NCI-H2081 (cell line): ENCODE data around the gene GPR183.

Experiments
- DNase-seq, 2 experiments: peaks; one replicate each; lab custom pipeline; 2025; lab: John Stamatoyannopoulos, UW

Gene GPR183

DNA sequence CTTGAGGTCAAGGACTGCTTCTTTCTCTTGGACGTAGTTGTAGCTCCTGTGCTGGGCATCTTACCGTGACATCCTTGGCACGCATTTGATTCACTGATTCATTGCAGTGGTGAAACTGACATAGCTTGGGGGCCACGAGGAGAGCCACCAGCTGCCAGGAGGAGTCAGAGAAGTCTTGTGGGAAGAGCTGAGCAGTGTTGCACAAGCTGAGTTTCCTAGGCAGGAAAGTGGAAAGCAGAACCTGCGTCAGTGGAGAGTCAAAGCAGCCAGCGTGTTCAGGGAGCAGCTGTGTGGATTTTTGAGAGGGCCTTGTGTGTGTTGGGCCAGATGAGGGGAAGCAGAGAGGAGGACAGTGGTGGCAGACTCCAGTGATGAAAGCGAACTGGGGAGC lies 5.3 kb upstream of the GPR183 start:
- no peak for DNase-seq

DNA sequence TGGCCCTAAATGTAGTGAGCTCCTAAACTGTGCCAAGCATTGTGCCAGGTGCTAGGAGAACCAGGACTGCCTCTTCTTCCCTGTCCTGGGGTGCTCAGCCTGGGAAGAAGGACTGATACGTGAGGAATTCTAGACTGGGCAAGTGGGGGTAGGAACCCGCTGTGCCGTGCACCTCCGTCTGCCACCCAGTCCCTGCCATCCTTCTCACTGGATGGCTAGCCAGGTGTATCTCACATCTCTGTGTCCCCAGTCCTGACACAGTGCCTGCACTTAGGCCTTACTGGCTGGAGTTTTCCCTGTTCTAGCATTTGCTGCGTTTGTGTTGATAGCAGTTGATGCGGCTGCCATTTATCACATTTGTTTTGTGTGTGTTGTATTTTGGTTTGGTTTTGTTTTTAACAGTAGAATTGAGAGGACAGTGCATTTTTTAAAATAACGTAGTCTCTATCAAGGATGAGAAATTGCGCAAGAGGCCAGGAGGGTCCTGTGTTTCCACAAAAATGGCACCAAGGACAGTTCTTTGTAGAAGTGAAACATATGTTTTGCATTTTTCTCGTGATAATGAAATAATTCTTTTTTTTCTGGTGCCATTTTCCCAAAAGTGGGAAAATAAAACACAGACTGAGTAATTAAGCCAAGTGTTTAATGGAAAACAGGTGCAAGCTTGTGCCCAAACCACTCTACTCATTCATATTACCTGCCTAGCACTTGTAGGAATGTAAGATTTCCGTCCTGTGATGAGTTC lies 4.7 kb upstream of the GPR183 start:
- DNase-seq: no peak

DNA sequence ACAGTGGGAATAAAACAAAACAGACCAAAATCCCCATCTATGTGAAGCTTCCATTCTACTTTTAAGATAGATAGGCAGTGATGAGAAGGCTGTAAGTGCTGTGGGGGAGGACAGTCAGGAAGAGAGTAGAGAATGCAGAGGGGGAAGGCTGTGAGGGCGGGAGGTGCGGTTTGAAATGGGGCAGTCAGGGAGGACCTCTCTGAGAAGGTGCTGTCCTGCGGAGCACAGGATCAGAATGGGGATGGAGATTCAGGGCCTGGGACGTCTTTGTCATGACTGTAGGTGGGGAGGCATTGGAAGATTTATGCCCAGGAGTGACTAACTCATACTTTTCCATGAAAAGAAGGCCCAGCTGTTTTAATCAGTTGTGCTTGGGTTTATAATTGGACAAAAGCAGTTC lies 3.9 kb upstream of the GPR183 start:
- no peak for DNase-seq

DNA sequence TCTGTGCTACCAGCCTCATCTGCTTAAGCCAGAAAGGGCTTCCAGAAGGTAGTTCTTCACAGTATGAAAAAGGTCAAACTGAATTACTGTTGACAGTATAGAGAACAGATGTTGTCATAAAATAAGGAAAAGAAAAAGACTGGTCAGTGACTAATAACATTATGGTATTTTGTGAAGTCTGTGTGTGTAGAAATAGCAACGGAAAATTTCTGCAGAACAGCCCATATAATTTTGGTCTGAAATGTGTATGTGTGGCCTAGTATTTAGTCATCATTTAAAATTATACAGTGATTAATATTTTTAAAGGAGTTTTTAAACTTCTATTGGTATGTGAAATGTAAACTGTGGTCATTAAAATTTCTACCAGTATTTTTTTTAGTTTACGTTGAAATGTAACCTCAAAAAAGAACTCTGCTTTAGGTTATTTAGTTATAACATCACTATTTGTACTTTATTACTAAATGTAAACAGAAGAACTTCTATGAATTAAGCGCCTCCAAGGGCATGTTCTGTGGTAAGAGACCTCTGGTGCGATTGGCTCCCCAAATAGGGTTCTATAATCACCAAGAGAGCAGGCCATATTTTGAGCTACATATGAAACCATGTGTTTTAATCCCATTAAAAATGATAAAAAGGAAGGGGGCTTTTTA lies 3.3 kb upstream of the GPR183 start:
- no peak for DNase-seq

DNA sequence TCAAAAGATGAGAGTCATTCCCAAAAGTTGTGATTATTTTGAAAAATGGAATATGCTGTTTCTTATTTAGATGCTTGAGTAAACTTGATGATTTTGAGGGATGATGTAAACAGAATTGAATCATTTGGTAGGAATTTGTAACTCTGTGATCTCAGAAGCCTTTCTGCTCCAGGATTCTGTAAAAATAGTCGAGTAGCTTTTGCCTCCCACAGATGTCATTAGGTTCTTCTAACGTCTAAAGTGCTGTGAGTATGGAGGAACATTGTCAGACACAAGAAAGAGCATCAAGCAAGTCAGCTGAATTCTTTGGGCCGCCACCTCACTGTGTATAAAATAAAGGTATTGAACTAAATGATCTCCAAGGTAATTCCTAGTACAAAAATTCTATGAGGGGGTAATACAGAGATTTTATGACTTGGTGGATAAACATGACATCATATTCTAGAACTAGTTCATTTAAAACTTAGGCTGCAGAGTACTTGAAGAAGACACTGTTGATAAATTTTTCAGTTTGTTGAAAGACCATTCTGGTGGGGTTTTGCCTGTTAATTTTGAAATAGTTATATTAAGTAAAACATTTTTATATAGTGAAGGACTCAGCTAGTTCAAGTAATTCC lies 1.4 kb upstream of the GPR183 start:
- DNase-seq: no peak

DNA sequence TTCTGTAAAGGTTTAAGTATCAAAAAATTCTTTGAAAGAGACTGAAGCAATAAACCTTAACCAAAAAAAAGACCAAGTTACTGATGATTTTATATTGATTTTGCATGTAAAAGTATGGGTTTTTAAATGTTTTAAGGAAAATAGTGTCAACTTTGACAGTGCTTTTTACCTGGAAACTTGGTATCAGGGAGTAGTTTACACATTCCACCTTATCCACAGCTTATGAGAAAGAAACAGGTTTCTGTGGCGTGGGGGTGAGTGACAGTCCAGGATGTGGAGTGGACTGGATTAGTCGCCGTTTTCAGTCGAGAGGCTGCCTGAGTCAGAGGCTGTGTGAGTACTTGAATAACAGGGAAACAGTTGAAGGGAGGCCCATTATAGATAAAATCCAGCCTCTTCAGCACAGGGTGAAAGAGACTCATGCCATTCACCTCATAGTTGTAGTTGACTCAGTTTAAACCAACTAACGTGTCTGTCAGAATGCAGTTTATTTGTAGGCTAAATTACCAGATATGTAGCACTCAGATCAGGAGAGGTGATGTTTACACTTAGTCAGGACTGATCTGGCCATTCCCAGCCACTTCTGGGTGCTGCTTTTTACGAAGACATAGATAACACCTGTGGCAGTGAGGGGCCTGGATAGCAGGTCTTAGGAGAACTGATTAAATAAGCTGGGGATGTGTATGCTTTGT lies 595 bp upstream of the GPR183 start:
- no peak for DNase-seq

DNA sequence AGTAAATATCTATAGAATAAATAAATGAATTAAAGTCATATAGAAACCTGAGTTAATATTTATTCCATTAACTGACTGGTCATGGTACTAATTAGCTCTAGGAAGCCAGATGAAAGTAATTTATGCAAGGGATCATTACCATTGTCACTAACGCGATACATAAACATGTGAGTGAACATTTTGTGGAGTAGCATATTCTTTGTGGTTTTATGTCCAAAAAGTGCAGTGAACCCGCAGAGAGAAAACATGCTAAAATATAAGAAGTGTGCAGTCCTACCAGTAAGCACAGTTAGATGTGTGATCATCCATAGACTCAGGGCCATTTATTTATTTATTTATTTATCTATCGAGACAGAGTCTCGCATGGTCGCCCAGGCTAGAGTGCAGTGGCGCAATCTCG lies 1.6 kb downstream of the GPR183 start:
- DNase-seq: no peak

DNA sequence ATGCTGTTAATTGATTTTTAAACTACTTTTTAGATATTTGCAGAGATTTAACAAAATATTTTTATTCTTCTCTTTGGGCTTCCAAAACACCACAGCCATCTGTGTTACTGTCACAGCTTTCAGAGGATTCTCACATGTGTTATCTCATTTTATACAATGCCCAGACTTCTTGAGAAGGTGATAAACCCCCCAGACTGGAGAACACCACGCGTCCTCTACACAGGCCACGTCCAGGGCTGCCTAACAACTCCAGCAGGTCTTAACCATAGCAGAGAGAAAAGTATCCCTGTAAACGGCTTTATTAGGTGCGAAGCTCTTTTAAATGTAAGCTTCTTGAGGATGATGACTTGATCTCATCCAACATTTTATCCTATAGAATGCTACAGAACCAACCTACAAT lies 2.0 kb downstream of the GPR183 start:
- no peak for DNase-seq

DNA sequence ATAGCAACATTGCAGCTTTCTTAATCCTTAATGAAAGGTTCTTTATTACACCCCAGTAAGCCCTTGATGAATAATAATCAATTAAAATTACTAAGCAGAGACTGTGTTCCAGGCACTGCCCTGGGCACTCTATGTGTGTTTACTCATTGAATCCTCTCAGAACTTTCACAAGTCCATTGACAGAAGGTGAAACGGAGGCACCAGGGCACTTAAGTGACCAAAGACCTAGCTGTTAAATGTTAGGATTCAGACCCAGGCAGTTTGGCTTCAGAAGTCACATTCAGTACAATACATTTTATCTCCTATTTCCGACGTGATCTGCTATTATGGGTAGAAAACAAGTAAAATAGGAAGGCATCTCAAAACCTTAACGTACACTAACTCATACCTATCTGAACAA lies 2.7 kb downstream of the GPR183 start:
- DNase-seq: no peak

DNA sequence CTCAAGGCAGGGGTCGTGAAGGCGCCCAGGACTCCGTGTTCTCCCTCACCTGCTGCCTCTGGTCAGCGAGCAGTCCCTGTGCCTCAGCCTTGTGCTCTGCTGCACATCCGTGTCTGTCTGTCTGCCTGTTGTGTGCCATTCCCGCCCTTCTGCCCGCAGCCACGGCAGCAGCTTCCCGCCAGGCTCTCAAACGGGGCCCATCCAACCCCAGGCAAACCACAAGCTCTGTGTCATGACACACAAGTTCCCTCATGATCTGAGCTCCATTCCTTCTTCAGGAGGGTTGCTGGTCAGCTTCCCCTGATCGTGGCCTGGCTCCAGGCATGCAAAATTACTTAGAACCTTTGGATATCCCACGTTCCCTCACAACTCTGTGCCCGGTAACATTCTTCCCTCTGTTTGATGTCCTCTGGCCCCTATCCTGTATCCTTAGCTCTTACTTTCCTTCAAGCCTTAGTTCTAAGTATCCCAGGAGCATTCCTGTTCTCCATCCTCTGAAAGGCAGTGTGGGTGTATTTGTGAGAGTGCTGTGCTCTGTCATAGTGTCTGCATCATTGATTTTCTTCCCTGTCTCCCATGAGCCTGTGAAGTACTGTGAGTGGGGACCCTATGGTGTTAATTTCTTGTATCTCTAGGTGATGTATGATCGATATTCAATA lies 3.2 kb downstream of the GPR183 start:
- DNase-seq: no peak

DNA sequence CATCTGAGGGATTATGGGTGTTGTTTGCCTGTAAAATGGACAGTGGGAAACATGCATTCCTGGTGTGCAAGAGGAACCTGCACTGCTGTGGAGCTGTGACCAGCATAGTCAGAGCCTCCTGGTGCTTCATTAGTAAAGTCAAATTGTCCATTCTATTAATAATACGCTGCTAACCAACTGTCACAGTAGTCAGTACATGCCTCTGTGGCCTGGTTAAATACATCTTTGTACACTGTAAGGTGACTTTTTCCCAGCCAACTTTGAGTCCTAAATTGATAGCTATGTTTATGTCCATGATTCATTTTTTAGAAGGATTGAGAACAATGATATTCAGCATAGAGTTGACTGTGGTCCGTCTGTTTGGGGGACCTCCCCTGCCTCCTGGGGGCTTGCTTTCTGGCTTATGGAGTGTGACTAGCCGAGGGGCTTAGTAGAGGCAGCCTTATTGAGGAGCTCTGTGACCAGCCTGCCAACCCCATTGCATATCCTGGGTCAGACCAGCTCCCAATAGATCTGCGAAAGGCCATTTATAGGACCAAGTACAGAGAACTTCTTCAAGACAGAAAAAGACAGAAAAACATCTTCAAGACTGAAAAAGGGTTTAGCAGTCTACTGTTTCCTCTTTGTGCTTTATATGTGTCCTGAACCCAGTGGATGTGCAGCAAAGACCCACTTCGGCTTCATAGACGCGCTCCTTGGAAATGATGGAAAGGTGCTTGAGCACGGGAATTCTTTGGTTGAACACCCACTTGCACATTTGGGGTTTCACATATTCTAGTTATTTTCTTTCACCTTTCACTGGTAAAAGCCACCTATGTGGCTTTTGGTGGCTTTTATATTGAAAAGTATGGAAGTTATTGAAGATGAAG lies 4.3 kb downstream of the GPR183 start:
- DNase-seq: no peak

DNA sequence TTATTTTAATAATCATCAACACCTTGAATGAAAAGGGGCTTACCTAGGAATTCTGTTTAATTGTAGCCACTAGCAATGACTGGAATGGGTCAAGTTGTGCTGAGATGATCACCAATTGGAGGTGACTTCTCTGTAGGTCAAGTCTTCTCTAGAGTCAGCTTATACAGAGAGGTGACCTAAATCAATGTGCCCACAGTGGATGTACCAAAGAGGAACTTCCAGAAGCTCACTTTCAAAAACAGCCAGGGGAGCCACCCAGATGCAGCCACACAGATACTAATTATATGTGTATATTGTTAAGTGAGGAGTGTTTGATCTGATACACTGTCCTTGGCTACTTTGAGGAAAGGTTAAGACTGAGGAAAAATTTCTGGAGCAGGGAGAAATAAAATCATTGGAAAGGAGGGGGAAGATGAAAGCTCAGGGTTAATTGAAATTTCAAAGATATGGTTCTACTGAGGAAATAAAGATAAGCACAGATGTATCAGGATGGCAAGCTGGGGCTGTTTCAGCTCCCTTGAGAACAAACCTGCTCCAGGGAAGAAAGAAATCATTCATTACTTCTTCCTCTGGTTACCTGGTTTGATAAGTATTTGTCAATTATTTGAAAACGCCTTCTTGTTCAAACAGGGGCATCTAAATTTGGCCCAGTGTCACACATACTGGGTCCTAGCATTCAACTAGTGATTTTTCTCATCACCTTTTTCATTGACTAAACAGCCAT lies 5.1 kb downstream of the GPR183 start:
- no peak for DNase-seq

DNA sequence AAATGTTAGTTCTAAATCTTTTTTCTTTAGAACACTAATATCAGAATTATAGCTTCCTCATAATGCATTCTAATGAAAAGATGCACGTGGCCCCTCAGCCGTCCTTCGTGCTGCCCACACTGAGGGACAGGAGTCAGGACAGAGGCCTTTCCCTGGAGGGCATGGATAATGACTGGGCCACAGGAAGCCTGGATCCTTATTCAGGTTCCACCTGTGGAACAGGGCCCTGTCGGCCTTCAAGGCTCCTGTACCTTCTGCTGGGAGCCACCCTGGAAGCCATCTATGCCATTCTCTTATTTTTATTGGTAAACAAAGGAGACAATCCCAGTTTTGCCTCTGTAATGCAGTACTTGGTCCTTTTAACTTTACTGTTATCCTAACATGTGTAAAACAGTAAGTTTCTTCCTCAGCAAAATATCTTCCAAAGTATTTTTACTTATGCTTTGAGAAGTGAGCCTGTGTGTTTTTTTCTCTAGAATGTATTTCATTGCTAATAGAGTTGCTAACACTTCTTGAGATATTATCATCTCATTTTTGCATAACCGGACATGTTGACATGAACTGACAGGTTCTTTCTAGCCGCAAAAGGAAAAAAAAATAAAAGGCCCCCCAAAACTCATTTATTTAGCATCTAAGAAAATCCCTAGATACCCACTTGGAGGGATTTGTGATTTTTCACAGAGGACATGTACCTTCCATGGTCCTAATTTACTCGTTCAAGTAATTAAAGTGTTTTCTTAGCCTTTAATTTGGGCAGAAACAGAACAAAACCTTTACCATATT lies 6.0 kb downstream of the GPR183 start:
- no peak for DNase-seq

DNA sequence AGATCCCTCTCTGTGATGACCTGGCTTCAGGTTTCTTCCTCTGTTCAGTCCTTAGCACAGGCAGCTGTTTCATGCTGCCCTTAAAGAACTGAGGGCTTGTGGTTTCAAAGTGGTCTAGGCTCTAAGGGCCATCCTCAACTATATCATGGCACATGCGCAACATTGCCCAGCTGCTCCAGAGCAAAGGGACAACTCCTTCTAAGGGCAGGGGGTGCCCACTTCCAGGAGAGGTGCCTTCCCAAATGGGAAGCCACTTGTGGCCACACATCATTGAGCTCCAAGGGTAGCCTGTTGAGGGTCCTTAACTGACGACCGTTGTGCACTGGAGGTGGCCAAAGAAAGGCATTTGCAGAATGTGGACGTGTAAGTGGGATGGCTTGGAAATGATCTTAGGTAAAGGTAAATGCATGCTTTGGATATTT lies 7.3 kb downstream of the GPR183 start:
- DNase-seq: no peak

DNA sequence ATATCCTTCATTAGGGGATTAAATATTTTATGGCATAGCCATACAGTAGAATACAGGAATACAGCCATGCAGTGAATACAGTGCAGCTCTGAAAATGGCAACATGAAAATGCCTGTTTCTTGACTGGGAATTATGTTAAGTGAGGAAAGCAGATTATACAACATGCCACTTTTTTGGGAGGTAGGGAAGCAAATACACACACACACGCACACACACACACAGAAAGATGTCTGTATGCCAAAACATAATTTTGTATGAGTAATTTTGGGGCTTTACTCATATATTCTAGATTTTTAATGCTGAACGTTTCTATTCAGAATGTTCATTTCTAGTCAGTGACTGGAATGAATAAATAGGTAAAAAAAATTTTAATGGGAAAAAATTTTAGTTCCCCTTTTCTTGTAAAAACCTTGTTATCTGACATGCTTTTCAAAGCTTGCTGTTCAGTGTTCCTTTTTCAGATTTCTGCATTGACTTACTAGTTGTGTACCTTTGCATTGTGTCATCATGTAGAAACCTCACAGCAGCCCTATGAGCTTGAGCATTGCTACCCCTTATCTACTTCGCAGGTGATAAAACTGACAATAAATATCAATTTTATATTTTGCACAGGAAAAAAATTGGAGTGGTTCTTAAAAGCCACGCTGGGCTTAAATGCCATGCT lies 7.8 kb downstream of the GPR183 start:
- DNase-seq: no peak

DNA sequence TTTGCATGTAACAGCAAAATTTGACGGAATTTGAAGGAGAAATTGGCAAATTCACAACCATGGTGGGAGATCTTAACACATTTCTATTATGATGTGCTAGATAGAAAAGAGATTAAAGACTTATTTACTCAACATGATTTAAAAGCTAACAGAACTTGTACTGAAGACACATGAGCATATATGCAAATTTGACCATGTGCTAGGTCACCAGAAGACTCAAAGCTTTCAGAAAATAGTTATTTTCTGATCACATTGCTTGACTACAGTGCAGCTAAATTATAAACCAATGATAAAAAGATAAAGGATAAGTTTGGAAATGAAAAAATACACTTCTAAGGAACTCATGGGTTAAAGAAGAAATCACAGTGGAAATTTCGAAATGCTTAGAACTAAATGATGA lies 9.1 kb downstream of the GPR183 start:
- no peak for DNase-seq

DNA sequence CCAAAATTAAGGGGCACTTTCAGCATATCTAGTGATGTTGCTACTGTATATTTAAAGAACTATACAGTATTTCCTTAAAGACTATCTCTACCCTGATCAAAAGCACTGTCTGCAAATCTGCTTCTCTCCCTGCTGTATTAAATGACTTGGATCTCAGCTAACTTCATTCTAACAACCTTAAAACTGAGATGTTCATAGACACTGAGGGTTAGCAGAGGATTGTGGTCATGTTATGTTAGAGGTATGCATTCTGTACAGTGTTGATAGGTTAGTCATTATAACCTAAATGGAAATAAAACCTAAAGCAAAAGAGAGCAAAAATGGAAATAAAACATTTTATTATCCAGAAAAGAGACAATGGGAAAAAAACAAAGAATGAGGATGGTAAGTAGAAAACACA lies 9.9 kb downstream of the GPR183 start:
- no peak for DNase-seq

DNA sequence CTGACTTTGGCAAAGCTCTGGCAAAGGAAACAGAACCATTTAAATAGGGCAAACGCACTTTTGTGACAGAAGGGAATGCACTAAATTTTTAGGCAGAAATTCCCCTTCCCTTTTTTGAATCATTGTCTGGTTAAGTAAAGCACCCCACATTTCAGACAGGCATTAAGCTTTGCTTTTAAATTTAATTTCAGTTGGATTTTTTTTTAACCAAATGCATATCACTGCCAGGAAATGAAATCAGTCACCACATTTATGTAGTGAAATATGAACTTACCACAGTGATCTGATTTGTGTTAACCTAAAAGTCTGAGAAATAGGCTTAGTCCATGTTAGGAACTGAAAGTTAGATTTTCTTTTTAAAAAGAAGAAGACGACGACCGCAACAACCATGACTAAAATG lies 10.8 kb downstream of the GPR183 start:
- DNase-seq: no peak

DNA sequence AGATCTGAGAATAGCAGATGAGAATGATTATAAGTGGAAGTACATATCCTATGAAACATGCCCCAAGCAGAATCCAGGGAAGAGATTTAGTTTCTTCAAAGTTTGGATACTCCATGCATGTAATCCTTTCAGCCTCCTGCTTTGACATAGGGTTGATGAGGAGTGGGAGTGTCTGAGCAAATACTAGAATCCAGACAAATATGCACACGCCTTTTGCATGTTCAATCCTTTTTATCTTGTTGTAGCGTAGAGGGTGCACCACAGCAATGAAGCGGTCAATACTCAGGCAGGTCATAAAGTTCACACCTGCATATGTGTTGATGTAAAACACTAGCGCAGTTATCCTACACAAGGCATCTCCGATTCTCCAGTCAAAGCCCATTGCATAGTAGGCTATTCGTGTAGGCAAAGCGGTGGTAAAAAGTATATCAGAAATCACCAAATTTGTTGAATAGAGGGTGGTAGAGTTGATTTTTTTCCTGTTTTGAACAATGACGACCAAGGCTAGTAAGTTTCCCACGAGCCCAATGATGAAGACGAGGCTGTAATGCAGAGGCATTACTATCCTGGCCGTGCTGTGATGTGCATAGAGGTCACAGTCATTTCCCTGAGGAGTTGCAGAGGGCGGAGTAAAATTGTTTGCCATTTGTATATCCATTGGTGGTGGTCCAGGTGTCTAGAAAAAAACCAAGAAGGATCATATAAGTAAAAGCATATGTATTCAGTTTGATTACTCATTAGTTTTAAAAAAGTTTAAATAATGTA lies 11.5 kb downstream of the GPR183 start:
- DNase-seq: no peak
